Karpas-422 (cell line): ENCODE data around the gene CASP7. TPM values are rescaled to one million over a fixed set of nuclear protein-coding genes. Genes with fewer than 3 reads are reported as not detected.
"Not testable (repeated sequence)": the region's sequence is repeated elsewhere in the genome, so short reads cannot be mapped to it uniquely, and the experiment has no call there.

Experiments used
- DNase-seq: peaks from one replicate; pipeline ENCODE4 v3.0.0-alpha.2; 2015
- H2AFZ ChIP-seq: fragments of 200-600 bp; sonication (generic); 2 replicates; pipeline ENCODE4 v1.6.1; 2014; ENCODE audit warnings: antibody characterized with exemption, low read length, mixed read lengths
- H3K27ac ChIP-seq: fragments of 200-600 bp; sonication (generic); 2 replicates; pipeline ENCODE4 v1.5.1; 2014; ENCODE audit warnings: mild to moderate bottlenecking, low read length, moderate library complexity
- H3K27me3 ChIP-seq: fragments of 200-600 bp; sonication (generic); 2 replicates; pipeline ENCODE4 v1.6.1; 2014; ENCODE audit warnings: low read length, mixed read lengths
- H3K36me3 ChIP-seq: fragments of 200-600 bp; sonication (generic); 2 replicates; pipeline ENCODE4 v1.6.1; 2014; ENCODE audit warnings: low read length, mixed read lengths; ENCODE audit not compliant: insufficient read depth
- H3K4me1 ChIP-seq: fragments of 200-600 bp; sonication (generic); 2 replicates; pipeline ENCODE4 v1.6.1; 2014; ENCODE audit warnings: mild to moderate bottlenecking, low read length, mixed read lengths
- H3K4me2 ChIP-seq: fragments of 200-600 bp; sonication (generic); 2 replicates; pipeline ENCODE4 v1.6.1; 2014; ENCODE audit warnings: low read length, low read depth, mild to moderate bottlenecking; ENCODE audit not compliant: poor library complexity, severe bottlenecking
- H3K4me3 ChIP-seq: fragments of 200-600 bp; sonication (generic); 2 replicates; pipeline ENCODE4 v1.5.1; 2014; ENCODE audit warnings: mild to moderate bottlenecking, antibody characterized with exemption, low read length, mixed read lengths
- H3K79me2 ChIP-seq: fragments of 200-600 bp; sonication (generic); 2 replicates; pipeline ENCODE4 v1.6.1; 2014; ENCODE audit warnings: mild to moderate bottlenecking, low read length, mixed read lengths
- H3K9ac ChIP-seq: fragments of 200-600 bp; sonication (generic); 2 replicates; pipeline ENCODE4 v1.6.0; 2014; ENCODE audit warnings: low read length
- H3K9me2 ChIP-seq: fragments of 200-600 bp; sonication (generic), shearing (Covaris generic); replicated peaks from 2 replicates; pipeline ENCODE4 v1.6.0; 2014; ENCODE audit warnings: mild to moderate bottlenecking, low read length, moderate library complexity; ENCODE audit not compliant: insufficient read depth
- H3K9me3 ChIP-seq: fragments of 300-700, 200-600 bp; sonication (generic); 2 replicates; pipeline ENCODE4 v1.6.1; 2014; ENCODE audit warnings: low read length, mixed read lengths
- H4K20me1 ChIP-seq: fragments of 200-600 bp; sonication (generic); 2 replicates; pipeline ENCODE4 v1.6.1; 2014; ENCODE audit warnings: mild to moderate bottlenecking, antibody characterized with exemption, low read length, low read depth; ENCODE audit not compliant: insufficient read depth
- total RNA-seq: library from RNA; depleted of rRNA; stranded (reverse); fragments of >200 nt; shearing (Covaris generic); gene quantifications from 2 replicates; pipeline ENCODE4 v1.2.3, GENCODE V29; 2014; ENCODE audit warnings: low replicate concordance

The CASP7 gene
- total RNA-seq, 1 experiment from 2014 or later: 9.9 TPM

- Histone ChIP-seq H3K36me3 (no peaks in the 10 kb centered on the region), H3K4me3 (no peak overlapping the region), H3K4me2 (no peak overlapping the region), H3K9me3 (no peaks in the 10 kb centered on the region), H2AFZ (no peak overlapping the region), H3K9me2 (no peaks in the 10 kb centered on the region), H3K27me3 (no peaks in the 10 kb centered on the region), H3K9ac (no peak overlapping the region), H4K20me1 (no peaks in the 10 kb centered on the region), H3K4me1 (no peaks in the 10 kb centered on the region), H3K79me2 (no peaks in the 10 kb centered on the region), H3K27ac (no peak overlapping the region)
- no peak for DNase-seq
Measured at GRCh38 chr10:113646336-113647201, 33.1 kb upstream of the CASP7 start.

GRCh38 chr10:113647812-113648211 lies 31.9 kb upstream of the CASP7 start:
- no peaks in the 10 kb centered on the region for H3K9me2 ChIP-seq
- no peak for DNase-seq
- H3K4me2 ChIP-seq: no peak overlapping the region
- H3K9ac ChIP-seq: no peak overlapping the region
- H3K4me1 ChIP-seq: no peaks in the 10 kb centered on the region
- H3K79me2 ChIP-seq: no peaks in the 10 kb centered on the region
- H3K9me3 ChIP-seq: no peaks in the 10 kb centered on the region
- no peak overlapping the region for H2AFZ ChIP-seq
- H3K27ac ChIP-seq: no peak overlapping the region
- H3K27me3 ChIP-seq: no peaks in the 10 kb centered on the region
- H4K20me1 ChIP-seq: no peaks in the 10 kb centered on the region
- H3K4me3 ChIP-seq: no peak overlapping the region
- H3K36me3 ChIP-seq: no peaks in the 10 kb centered on the region

GRCh38 chr10:113648478-113648877 lies 31.2 kb upstream of the CASP7 start:
- no peaks in the 10 kb centered on the region for H4K20me1 ChIP-seq
- H3K79me2 ChIP-seq: no peaks in the 10 kb centered on the region
- H3K27me3 ChIP-seq: no peaks in the 10 kb centered on the region
- H3K27ac ChIP-seq: no peak overlapping the region
- H3K9me2 ChIP-seq: no peaks in the 10 kb centered on the region
- H3K4me2 ChIP-seq: no peak overlapping the region
- no peaks in the 10 kb centered on the region for H3K9me3 ChIP-seq
- no peak for DNase-seq
- H3K9ac ChIP-seq: no peak overlapping the region
- no peaks in the 10 kb centered on the region for H3K4me1 ChIP-seq
- no peak overlapping the region for H2AFZ ChIP-seq
- H3K4me3 ChIP-seq: no peak overlapping the region
- no peaks in the 10 kb centered on the region for H3K36me3 ChIP-seq

GRCh38 chr10:113650172-113650571 lies 29.5 kb upstream of the CASP7 start:
- DNase-seq: no peak
- Histone ChIP-seq H3K79me2 (no peaks in the 10 kb centered on the region), H3K36me3 (no peaks in the 10 kb centered on the region), H3K9me2 (no peaks in the 10 kb centered on the region), H4K20me1 (no peaks in the 10 kb centered on the region), H3K4me3 (no peak overlapping the region), H3K9me3 (no peaks in the 10 kb centered on the region), H3K4me2 (no peak overlapping the region), H2AFZ (no peak overlapping the region), H3K27me3 (no peaks in the 10 kb centered on the region), H3K9ac (no peak overlapping the region), H3K27ac (no peak overlapping the region), H3K4me1 (no peaks in the 10 kb centered on the region)

GRCh38 chr10:113651021-113651420 lies 28.7 kb upstream of the CASP7 start:
- H4K20me1 ChIP-seq: no peaks in the 10 kb centered on the region
- DNase-seq: no peak
- no peak overlapping the region for H3K9ac ChIP-seq
- H3K9me2 ChIP-seq: no peaks in the 10 kb centered on the region
- H3K27me3 ChIP-seq: no peaks in the 10 kb centered on the region
- H3K9me3 ChIP-seq: no peaks in the 10 kb centered on the region
- no peaks in the 10 kb centered on the region for H3K36me3 ChIP-seq
- no peak overlapping the region for H3K4me2 ChIP-seq
- H3K27ac ChIP-seq: no peak overlapping the region
- no peak overlapping the region for H2AFZ ChIP-seq
- H3K79me2 ChIP-seq: no peaks in the 10 kb centered on the region
- no peak overlapping the region for H3K4me3 ChIP-seq
- no peaks in the 10 kb centered on the region for H3K4me1 ChIP-seq

- Histone ChIP-seq H3K27ac (no peak overlapping the region), H2AFZ (no peak overlapping the region), H3K79me2 (no peaks in the 10 kb centered on the region), H4K20me1 (no peaks in the 10 kb centered on the region), H3K9ac (no peak overlapping the region), H3K36me3 (no peaks in the 10 kb centered on the region), H3K4me1 (no peaks in the 10 kb centered on the region), H3K9me3 (no peaks in the 10 kb centered on the region), H3K4me2 (no peak overlapping the region), H3K9me2 (no peaks in the 10 kb centered on the region), H3K27me3 (no peaks in the 10 kb centered on the region), H3K4me3 (no peak overlapping the region)
- DNase-seq: no peak
Measured at GRCh38 chr10:113651898-113652297, 27.8 kb upstream of the CASP7 start.

- not testable (repeated sequence) for H3K9me2 ChIP-seq, DNase-seq, H2AFZ ChIP-seq, H3K9ac ChIP-seq, H4K20me1 ChIP-seq, H3K27me3 ChIP-seq, H3K4me2 ChIP-seq, H3K79me2 ChIP-seq, H3K4me3 ChIP-seq, H3K9me3 ChIP-seq, H3K36me3 ChIP-seq, H3K4me1 ChIP-seq, H3K27ac ChIP-seq
Measured at GRCh38 chr10:113652456-113652855, 27.3 kb upstream of the CASP7 start.

- Histone ChIP-seq H3K9ac (no peak overlapping the region), H2AFZ (no peak overlapping the region), H3K4me3 (no peak overlapping the region), H3K27me3 (no peaks in the 10 kb centered on the region), H4K20me1 (no peaks in the 10 kb centered on the region), H3K36me3 (no peaks in the 10 kb centered on the region), H3K9me2 (no peaks in the 10 kb centered on the region), H3K27ac (no peak overlapping the region), H3K4me2 (no peak overlapping the region), H3K79me2 (no peaks in the 10 kb centered on the region), H3K9me3 (no peaks in the 10 kb centered on the region), H3K4me1 (no peaks in the 10 kb centered on the region)
- DNase-seq: no peak
Measured at GRCh38 chr10:113656896-113657295, 22.8 kb upstream of the CASP7 start.
